OCI-LY1 (cell line): ENCODE data around the gene LHFPL5.

Source experiments
- CTCF ChIP-seq: fragments of 200-600 bp; sonication (generic), shearing (Covaris generic); IDR thresholded peaks from 2 replicates; pipeline ENCODE4 v1.5.1; 2017; ENCODE audit warnings: mild to moderate bottlenecking, antibody characterized with exemption, low read length, moderate library complexity, mixed read lengths
- EZH2 ChIP-seq: fragments of 200-600 bp; sonication (generic), shearing (Covaris generic); IDR thresholded peaks from 2 replicates; pipeline ENCODE4 v1.8.0; 2017; ENCODE audit warnings: borderline replicate concordance, mixed run types, mild to moderate bottlenecking, antibody characterized with exemption, low read length, moderate library complexity, mixed read lengths

GRCh38 chr6:35798706-35799105 is 6.4 kb upstream of the LHFPL5 start:
- TF ChIP-seq EZH2 (no peak), CTCF (no peak)
